Keratinocyte (primary cell): ENCODE data around the gene RAI2. TPM values are rescaled to one million over a fixed set of nuclear protein-coding genes. Genes with fewer than 3 reads are reported as not detected.
A peak's percentile ranks its signal among the peaks of the same experiment; 100 is the strongest.

ENCODE experiments used
- DNase-seq: peaks from one replicate; pipeline ENCODE4 v3.0.0-alpha.2; 2011; ENCODE audit warnings: low read depth, missing footprints, low spot score
- FAIRE-seq: peaks from 2 replicates; lab custom pipeline; 2011; peaks lifted over from hg19 to GRCh38; lab: Jason Lieb, UNC
- H2AFZ ChIP-seq: 2 replicates; pipeline ENCODE4 v1.6.0; 2012; ENCODE audit warnings: low read length, control low read depth, inconsistent platforms; ENCODE audit not compliant: control insufficient read depth
- H3K27ac ChIP-seq: 2 replicates; pipeline ENCODE4 v1.5.1; 2011; ENCODE audit warnings: low read length; ENCODE audit not compliant: control insufficient read depth, insufficient read depth
- H3K27me3 ChIP-seq: 3 replicates; pipeline ENCODE4 v1.6.0; 2011; ENCODE audit warnings: low read length; ENCODE audit not compliant: control insufficient read depth, insufficient read depth; ENCODE audit errors: extremely low read depth
- H3K36me3 ChIP-seq, 2 experiments: 2 replicates in 1 of 2; 3 replicates in 1 of 2; pipeline ENCODE4 v1.5.1; 2011; ENCODE audit warnings: low read length in 2 of 2, mild to moderate bottlenecking in 1 of 2; ENCODE audit not compliant: control insufficient read depth in 2 of 2, insufficient read depth in 2 of 2; ENCODE audit errors: extremely low read depth in 1 of 2
- H3K4me1 ChIP-seq: 3 replicates; pipeline ENCODE4 v1.5.1; 2011; ENCODE audit warnings: low read length; ENCODE audit not compliant: control insufficient read depth, insufficient read depth; ENCODE audit errors: extremely low read depth
- H3K4me2 ChIP-seq: 3 replicates; pipeline ENCODE4 v1.6.0; 2011; ENCODE audit warnings: low read depth, low read length; ENCODE audit not compliant: control insufficient read depth, insufficient read depth; ENCODE audit errors: extremely low read depth
- H3K4me3 ChIP-seq, 3 experiments: fragments of 200-600 bp in 1 of 3; sonication (generic) in 1 of 3; 2 replicates in 2 of 3; 3 replicates in 1 of 3; pipeline ENCODE4 v1.5.1; 2011 to 2016; ENCODE audit warnings: low read length in 3 of 3, mild to moderate bottlenecking in 3 of 3, control low read depth in 2 of 3, inconsistent platforms in 1 of 3, low read depth in 1 of 3, mixed read lengths in 1 of 3, mixed run types in 1 of 3, moderate library complexity in 1 of 3; ENCODE audit not compliant: control insufficient read depth in 2 of 3, insufficient read depth in 2 of 3; ENCODE audit errors: extremely low read depth in 1 of 3
- H3K79me2 ChIP-seq: 2 replicates; pipeline ENCODE4 v1.6.0; 2012; ENCODE audit warnings: low read length; ENCODE audit not compliant: control insufficient read depth, insufficient read depth
- H3K9ac ChIP-seq: 3 replicates; pipeline ENCODE4 v1.6.0; 2011; ENCODE audit warnings: low read length; ENCODE audit not compliant: control insufficient read depth, insufficient read depth; ENCODE audit errors: extremely low read depth
- H3K9me1 ChIP-seq: 3 replicates; pipeline ENCODE4 v1.6.0; 2011; ENCODE audit warnings: low read length; ENCODE audit not compliant: control insufficient read depth, insufficient read depth; ENCODE audit errors: extremely low read depth
- H3K9me3 ChIP-seq: 2 replicates; pipeline ENCODE4 v1.5.1; 2012; ENCODE audit warnings: low read depth, low read length; ENCODE audit not compliant: control insufficient read depth
- H4K20me1 ChIP-seq: 3 replicates; pipeline ENCODE4 v1.6.0; 2011; ENCODE audit warnings: low read length; ENCODE audit not compliant: control insufficient read depth, insufficient read depth; ENCODE audit errors: extremely low read depth
- EZH2 ChIP-seq: IDR thresholded peaks from one replicate; pipeline ENCODE4 v1.6.1; 2012; ENCODE audit warnings: inconsistent platforms, mild to moderate bottlenecking, low read length, moderate library complexity
- dilution Hi-C: fragments of 300-500 bp; cut with MboI; formaldehyde crosslinking; loops from one replicate; pipeline ENCODE4 v1.7.0; 2020; ENCODE audit warnings: low sequenced_read_pairs; ENCODE audit not compliant: extremely low pct_ligation_motif_present
- polyA plus RNA-seq, 5 experiments: library from polyadenylated mRNA; depleted of rRNA in 3 of 5; stranded (reverse) in 3 of 5; stranded (forward) in 1 of 5; unstranded in 1 of 5; fragments of >200 nt; gene quantifications; 1 replicate in 1 of 5; 2 replicates in 3 of 5; 3 replicates in 1 of 5; pipeline versions ENCODE4 v1.2.1 to v1.2.3, GENCODE V29; 2011 to 2012; ENCODE audit warnings: missing spikeins in 2 of 5, low read depth in 1 of 5, low replicate concordance in 1 of 5
- TF ChIP-seq, protein P1 (sequence below), 3 experiments: IDR thresholded peaks in 1 of 3; conservative IDR thresholded peaks in 1 of 3; optimal IDR thresholded peaks in 1 of 3; 2 replicates in 2 of 3; 3 replicates in 1 of 3; pipeline versions ENCODE3 to v1.5.1; 2011; ENCODE audit warnings: low read length in 3 of 3, mild to moderate bottlenecking in 3 of 3, moderate library complexity in 2 of 3, control low read depth in 1 of 3, inconsistent platforms in 1 of 3; ENCODE audit not compliant: insufficient read depth in 2 of 3; ENCODE audit errors: extremely low read depth in 1 of 3

Gene RAI2
- polyA plus RNA-seq, 1 donor (not counting 4 experiments of a cell fraction or from before 2014, with no cell fraction given), result not detected

GRCh38 chrX:17861489-17862011, 452 bp upstream of the RAI2 start:
- FAIRE-seq (no peak), DNase-seq (no peak)
- Histone ChIP-seq H3K79me2 (no peaks in the 10 kb centered on the region), H4K20me1 (no peaks in the 10 kb centered on the region), H3K9me3 (no peaks in the 10 kb centered on the region), H3K36me3 (no peaks in the 10 kb centered on the region), H3K4me2 (no peak overlapping the region), H3K4me3 (no peak overlapping the region), H3K4me1 (no peaks in the 10 kb centered on the region), H3K9me1 (no peaks in the 10 kb centered on the region), H3K27ac (no peak overlapping the region), H3K27me3 (peaks cover 50% of the 10 kb centered on the region), H3K9ac (no peak overlapping the region), H2AFZ (no peak overlapping the region)
- TF ChIP-seq EZH2, result peak; percentile 80
- TF ChIP-seq, protein P1, sequence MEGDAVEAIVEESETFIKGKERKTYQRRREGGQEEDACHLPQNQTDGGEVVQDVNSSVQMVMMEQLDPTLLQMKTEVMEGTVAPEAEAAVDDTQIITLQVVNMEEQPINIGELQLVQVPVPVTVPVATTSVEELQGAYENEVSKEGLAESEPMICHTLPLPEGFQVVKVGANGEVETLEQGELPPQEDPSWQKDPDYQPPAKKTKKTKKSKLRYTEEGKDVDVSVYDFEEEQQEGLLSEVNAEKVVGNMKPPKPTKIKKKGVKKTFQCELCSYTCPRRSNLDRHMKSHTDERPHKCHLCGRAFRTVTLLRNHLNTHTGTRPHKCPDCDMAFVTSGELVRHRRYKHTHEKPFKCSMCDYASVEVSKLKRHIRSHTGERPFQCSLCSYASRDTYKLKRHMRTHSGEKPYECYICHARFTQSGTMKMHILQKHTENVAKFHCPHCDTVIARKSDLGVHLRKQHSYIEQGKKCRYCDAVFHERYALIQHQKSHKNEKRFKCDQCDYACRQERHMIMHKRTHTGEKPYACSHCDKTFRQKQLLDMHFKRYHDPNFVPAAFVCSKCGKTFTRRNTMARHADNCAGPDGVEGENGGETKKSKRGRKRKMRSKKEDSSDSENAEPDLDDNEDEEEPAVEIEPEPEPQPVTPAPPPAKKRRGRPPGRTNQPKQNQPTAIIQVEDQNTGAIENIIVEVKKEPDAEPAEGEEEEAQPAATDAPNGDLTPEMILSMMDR (optimal IDR thresholded peaks at IDR 0.05 in 1 of 3, IDR thresholded peaks at IDR 0.05 in 1 of 3, conservative IDR thresholded peaks at IDR 0.05 in 1 of 3; ENCODE audit: extremely low read depth in 1 of 3, insufficient read depth in 2 of 3, low read length in 3 of 3), result no peak
- dilution Hi-C loops, result no loop called here

DNA sequence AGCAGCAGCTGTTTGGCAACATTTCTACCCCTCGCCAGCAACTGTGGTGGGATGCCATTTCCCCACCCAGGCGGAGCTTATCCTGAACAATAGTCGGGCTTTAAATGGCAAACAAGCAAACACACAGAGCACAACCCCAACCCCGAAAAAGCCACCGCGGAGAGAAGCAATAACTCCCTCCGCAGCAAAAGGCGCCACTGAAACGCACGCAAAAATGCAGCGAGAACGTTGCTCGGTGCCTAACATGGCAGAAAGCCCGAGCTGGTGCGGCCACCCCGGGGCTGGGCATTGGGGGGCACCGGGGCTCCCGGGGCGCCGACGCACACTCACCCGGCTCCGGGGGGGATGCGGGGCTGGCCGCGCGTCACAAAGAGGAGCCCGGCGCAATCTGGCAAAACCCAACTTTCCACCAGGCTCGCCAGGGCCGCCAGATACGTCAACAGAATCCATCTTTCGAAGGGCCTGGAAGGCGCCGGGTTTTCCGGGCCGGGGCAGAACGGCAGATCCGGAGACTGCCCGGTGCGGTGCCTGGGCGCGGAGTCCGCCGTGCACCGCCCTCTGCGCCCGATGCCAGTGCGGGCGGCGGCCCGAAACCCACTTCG, 818 bp downstream of the RAI2 start:
- H3K4me3 ChIP-seq, result peak overlapping the region in 1 of 3 experiments; percentile 20
- peaks cover 51% of the 10 kb centered on the region for H3K27me3 ChIP-seq
- H3K9ac ChIP-seq, result no peak overlapping the region
- no peaks in the 10 kb centered on the region for H3K9me3 ChIP-seq
- no peak for FAIRE-seq
- no peak overlapping the region for H3K27ac ChIP-seq
- H3K4me2 ChIP-seq, result no peak overlapping the region
- TF ChIP-seq, protein P1 (optimal IDR thresholded peaks at IDR 0.05 in 1 of 3, IDR thresholded peaks at IDR 0.05 in 1 of 3, conservative IDR thresholded peaks at IDR 0.05 in 1 of 3; ENCODE audit: extremely low read depth in 1 of 3, insufficient read depth in 2 of 3, low read length in 3 of 3), result no peak
- peak; percentile 86 for TF ChIP-seq EZH2
- no peaks in the 10 kb centered on the region for H3K4me1 ChIP-seq
- no peaks in the 10 kb centered on the region for H3K9me1 ChIP-seq
- dilution Hi-C loops, result no loop called here
- DNase-seq, result no peak
- H3K79me2 ChIP-seq, result no peaks in the 10 kb centered on the region
- no peak overlapping the region for H2AFZ ChIP-seq
- no peaks in the 10 kb centered on the region for H4K20me1 ChIP-seq
- no peaks in the 10 kb centered on the region for H3K36me3 ChIP-seq
